Muscle of leg (tissue), 11 donors: ENCODE measurements around the gene TNC. TPM values are rescaled to one million over a fixed set of nuclear protein-coding genes. Genes with fewer than 3 reads are reported as not detected.

Experiments used
- DNase-seq: peaks from one replicate; pipeline ENCODE4 v3.0.0; 2013
- H3K27ac ChIP-seq: one replicate; pipeline ENCODE4 v1.5.1; 2013; ENCODE audit warnings: mild to moderate bottlenecking, low read length, control low read depth
- H3K27me3 ChIP-seq: one replicate; pipeline ENCODE4 v1.6.1; 2013; ENCODE audit warnings: low read length; ENCODE audit not compliant: control insufficient read depth, insufficient read depth
- H3K36me3 ChIP-seq: one replicate; pipeline ENCODE4 v1.6.1; 2013; ENCODE audit warnings: low read length; ENCODE audit not compliant: control insufficient read depth, insufficient read depth
- H3K4me1 ChIP-seq: one replicate; pipeline ENCODE4 v1.6.1; 2013; ENCODE audit warnings: low read length; ENCODE audit not compliant: control insufficient read depth, insufficient read depth
- H3K4me3 ChIP-seq: one replicate; pipeline ENCODE4 v1.5.1; 2013; ENCODE audit warnings: low read length, control low read depth
- H3K9me3 ChIP-seq: replicated peaks from 2 replicates; pipeline ENCODE4 v1.6.1; 2013; ENCODE audit warnings: low read depth, low read length; ENCODE audit not compliant: control insufficient read depth
- WGBS: methylation state at CpG from one replicate; pipeline ENCODE4 v1.1.5; 2013; ENCODE audit warnings: missing lambda C conversion rate; ENCODE audit not compliant: insufficient coverage; 5-methylcytosine and 5-hydroxymethylcytosine counted together
- polyA plus RNA-seq, 8 donors: library from polyadenylated mRNA; unstranded; fragments of 120-200 nt; gene quantifications; one replicate each; pipeline versions ENCODE4 v1.2.1 to v1.2.3, GENCODE V29; 2013; ENCODE audit warnings: inconsistent platforms in 1 of 8, low replicate concordance in 1 of 8; ENCODE audit not compliant: insufficient read length in 8 of 8, insufficient read depth in 1 of 8
- total RNA-seq: library from RNA; stranded (reverse); fragments of 120-200 nt; gene quantifications from one replicate; pipeline ENCODE4 v1.2.4, GENCODE V29; 2013

The TNC gene
- total and polyA plus RNA-seq, 9 donors, result 28.4 to 129 (median 47.0) TPM

DNA sequence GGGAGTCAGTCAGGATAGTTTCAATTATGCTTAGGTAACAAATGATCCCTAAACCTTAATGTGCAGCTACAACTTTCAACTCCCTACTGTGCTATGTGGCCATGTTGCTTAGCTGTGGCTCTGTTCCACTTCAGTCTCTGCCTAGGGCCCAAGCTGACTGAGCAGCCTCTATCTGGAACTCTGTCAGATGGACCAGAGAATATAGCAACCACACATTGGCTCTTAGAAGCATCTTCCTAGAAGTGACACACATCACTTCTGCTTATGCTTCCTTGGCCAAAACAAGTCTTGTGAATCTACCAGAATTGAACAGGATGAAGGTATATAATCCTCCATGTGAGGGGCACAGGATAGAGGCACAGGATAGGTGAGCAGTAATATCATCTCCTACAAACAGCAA, 36.7 kb upstream of the TNC start:
- no peak for DNase-seq
- H3K36me3 ChIP-seq, result no peaks in the 10 kb centered on the region
- H3K4me3 ChIP-seq, result no peak overlapping the region
- no peaks in the 10 kb centered on the region for H3K27me3 ChIP-seq
- H3K27ac ChIP-seq, result no peak overlapping the region
- H3K4me1 ChIP-seq, result peaks cover 12% of the 10 kb centered on the region
- no peaks in the 10 kb centered on the region for H3K9me3 ChIP-seq

DNA sequence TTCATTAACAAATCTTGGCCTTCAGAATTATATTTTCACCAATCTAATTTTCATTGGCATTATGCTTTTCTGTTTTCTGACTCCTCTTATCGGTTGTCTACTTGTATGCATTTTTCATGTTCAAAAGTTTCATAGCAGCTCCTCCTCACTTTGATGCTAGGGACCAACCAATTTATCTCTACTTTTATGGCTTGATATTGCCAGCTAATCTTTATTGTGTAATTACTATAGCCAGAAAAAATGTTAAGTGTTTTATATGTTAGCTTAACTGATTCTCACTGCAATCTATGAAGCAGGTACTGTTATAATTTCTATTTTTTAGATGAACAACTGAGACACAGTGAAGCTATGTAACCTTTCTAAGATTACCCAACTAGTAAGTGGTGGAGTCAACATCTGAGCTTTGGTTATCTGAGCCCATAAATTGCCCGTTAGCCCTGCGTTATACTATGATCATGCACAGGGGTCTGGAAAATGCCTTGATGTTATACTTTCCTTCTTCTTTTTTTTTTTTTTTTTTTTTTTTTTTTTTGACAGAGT, 34.4 kb upstream of the TNC start:
- H3K27ac ChIP-seq, result no peak overlapping the region
- WGBS, result no CpG with 5 or more reads among the region's 3 CpGs
- DNase-seq, result no peak
- no peaks in the 10 kb centered on the region for H3K9me3 ChIP-seq
- no peak overlapping the region for H3K4me3 ChIP-seq
- peaks cover 6% of the 10 kb centered on the region for H3K4me1 ChIP-seq
- no peaks in the 10 kb centered on the region for H3K27me3 ChIP-seq
- no peaks in the 10 kb centered on the region for H3K36me3 ChIP-seq

DNA sequence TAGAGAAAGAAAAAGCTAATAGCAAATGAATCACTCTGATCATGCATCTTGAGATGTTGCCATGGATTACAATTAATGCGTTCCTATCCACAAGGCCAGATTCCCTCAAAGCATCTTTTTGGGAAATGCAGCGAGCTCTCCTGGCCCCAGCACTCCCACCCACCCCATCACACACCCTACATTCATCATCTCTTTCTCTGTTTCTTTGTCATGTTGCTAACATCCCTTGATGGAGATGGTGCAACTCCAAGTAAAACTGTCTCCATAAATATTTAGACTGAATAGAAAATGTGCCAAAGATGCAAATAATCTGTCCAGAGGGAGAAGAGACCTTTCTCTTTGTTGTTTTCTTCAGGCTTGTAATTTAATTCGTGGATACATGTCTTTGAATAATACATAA, 30.8 kb upstream of the TNC start:
- DNase-seq, result no peak
- Histone ChIP-seq H3K4me3 (no peak overlapping the region), H3K27me3 (no peaks in the 10 kb centered on the region), H3K9me3 (no peaks in the 10 kb centered on the region), H3K36me3 (no peaks in the 10 kb centered on the region), H3K4me1 (peaks cover 2% of the 10 kb centered on the region), H3K27ac (no peak overlapping the region)
- WGBS, result no CpG with 5 or more reads among the region's 3 CpGs

DNA sequence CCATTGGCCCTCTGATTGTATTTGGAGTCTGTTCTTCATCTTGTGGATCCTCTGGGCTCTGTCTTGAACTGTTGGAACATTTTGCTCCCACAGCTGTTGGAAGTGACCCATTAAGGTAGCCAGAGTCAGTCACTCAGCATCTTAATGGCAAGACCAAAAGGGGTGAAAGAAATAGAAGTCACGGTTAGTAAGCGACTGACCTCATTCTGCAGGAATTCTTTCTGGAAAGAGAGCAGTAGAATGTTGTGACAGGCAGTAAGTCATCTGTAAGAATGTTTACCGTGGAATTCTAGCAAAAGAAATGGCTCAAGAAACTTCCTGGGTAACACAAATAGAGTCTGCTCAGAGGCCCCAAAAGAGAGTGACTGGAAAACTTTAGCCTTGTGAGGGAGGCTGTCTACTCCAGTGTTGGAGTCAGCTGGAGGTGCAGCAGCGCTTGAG, 28.6 kb upstream of the TNC start:
- Histone ChIP-seq H3K4me3 (no peak overlapping the region), H3K4me1 (peaks cover 2% of the 10 kb centered on the region), H3K9me3 (peaks cover 2% of the 10 kb centered on the region), H3K36me3 (no peaks in the 10 kb centered on the region), H3K27me3 (no peaks in the 10 kb centered on the region), H3K27ac (peak overlapping the region; percentile 38)
- 24% methylated on average over 4 of the region's 4 CpGs for WGBS
- DNase-seq, result peak; percentile 83

DNA sequence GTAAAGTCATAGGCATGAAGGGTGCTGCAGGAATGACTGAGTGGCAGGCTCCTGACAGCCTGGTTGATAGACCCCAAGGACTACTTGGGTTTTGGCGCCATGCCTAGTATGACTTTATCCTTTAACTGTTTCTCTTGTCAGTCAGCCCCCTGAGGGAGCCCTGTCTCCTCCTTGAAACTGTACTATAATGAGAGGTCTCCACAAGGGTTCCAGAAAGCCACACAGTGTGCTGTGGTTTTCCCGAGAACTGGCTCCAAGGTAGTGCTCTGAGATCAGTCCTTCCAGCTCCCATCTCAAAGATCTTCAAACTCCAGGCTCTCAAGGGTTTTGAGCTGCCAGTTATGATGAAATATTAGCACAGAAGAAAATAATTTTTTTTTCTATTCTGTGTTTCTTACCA, 26.7 kb upstream of the TNC start:
- H3K4me3 ChIP-seq, result no peak overlapping the region
- peaks cover 3% of the 10 kb centered on the region for H3K9me3 ChIP-seq
- H3K4me1 ChIP-seq, result peaks cover 2% of the 10 kb centered on the region
- DNase-seq, result no peak
- H3K27me3 ChIP-seq, result no peaks in the 10 kb centered on the region
- no peak overlapping the region for H3K27ac ChIP-seq
- 83% methylated on average over 1 of the region's 2 CpGs for WGBS
- H3K36me3 ChIP-seq, result no peaks in the 10 kb centered on the region

DNA sequence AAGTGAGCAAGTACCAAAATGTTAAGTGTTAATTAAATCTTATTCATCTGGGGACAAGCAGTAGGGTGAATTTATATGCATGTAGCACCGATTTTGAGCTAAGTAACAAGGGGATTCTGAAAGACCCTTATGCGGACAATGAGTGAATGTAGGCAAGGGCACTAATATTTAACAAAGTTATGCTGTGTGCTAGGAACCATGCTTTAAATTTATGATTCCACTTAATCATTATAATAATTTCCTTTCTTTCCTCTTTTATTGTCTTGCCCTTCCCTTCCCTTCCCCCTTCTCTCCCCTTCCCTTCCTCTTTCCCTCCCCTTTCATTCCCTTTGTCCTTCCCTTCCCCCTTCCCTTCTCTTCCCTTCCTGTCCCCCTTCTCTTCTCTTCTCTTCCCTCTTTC, 25.7 kb upstream of the TNC start:
- Histone ChIP-seq H3K9me3 (peaks cover 3% of the 10 kb centered on the region), H3K36me3 (no peaks in the 10 kb centered on the region), H3K27ac (no peak overlapping the region), H3K4me3 (no peak overlapping the region), H3K4me1 (peaks cover 2% of the 10 kb centered on the region), H3K27me3 (no peaks in the 10 kb centered on the region)
- WGBS, result no CpG with 5 or more reads among the region's 2 CpGs
- DNase-seq, result no peak

DNA sequence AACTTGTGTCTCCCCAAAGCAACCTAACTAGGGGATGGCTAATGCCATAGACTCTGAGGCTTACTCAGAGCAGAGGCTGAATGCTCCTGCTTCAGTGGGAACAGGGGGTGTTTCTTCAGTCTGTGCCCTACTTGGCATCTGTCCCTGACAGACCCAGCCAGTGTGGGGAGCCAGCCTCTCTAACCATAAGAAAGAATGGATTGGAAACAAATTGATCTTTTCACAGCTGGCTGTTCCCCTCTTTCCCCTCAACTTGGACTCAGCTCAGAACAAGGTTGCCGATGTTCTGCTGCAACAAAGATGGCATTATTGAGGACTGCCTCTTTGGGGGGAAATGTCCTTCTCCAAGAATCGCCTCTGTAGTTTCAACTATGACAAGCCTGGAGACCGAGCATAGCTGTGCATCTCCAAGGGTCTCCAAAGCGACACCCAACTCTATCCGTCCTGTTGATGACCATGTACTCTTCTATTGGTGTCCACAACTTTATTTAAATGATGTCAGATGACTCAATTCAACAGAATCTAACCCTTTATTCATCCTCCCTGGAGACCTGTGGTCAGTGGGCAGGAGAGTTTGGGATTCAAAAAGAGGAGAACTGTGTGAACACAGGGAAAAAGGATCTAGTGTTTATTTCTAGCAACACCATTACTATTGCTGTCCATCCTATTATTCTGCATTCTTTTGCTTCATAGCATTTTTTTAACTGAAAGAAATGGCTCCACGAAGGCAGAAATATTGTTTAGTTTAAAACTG, 24.7 kb upstream of the TNC start:
- Histone ChIP-seq H3K4me3 (no peak overlapping the region), H3K36me3 (no peaks in the 10 kb centered on the region), H3K4me1 (peaks cover 2% of the 10 kb centered on the region), H3K9me3 (peaks cover 3% of the 10 kb centered on the region), H3K27me3 (no peaks in the 10 kb centered on the region), H3K27ac (no peak overlapping the region)
- DNase-seq, result no peak
- 86% methylated on average over 2 of the region's 6 CpGs for WGBS

DNA sequence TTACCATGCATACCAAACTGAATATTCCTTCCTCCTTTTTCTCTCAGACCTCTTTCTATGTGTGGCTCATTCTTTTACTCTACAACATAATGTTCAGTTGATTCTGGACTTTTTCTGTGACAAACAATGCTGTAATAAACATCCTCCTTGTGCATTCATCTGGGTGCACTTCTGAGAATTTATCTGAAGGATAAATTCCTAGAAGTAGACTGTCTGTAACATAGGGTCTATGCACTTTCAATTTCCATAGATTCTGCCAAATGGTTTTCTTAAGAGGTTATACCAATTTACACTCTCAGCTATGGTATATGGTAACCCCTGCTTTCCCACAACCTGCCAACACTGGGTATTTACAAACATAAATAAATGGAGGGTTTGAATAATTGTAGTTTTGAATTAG, 24.1 kb upstream of the TNC start:
- Histone ChIP-seq H3K4me3 (no peak overlapping the region), H3K4me1 (peaks cover 2% of the 10 kb centered on the region), H3K27ac (no peak overlapping the region), H3K27me3 (no peaks in the 10 kb centered on the region), H3K36me3 (no peaks in the 10 kb centered on the region), H3K9me3 (peaks cover 3% of the 10 kb centered on the region)
- DNase-seq, result no peak

DNA sequence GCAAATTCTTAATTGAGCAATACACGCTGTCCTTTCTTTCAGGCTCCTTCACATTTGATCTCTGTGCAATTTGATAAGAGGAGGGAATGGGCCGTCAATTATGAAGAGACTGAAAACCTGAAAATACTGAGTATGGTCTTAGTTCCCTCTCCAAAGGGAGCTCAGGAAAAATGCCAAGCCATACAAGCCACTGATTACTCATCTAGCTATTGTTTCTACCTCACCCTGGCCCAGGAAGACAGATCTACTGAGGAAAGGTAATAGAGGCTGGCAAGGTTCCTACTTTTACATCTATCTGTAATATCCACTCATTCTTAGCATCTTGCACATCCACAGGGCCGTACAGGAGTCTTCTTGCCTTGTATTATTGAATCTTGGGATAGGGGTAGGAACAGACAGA, 23.7 kb upstream of the TNC start:
- DNase-seq, result no peak
- no CpG with 5 or more reads among the region's 3 CpGs for WGBS

DNA sequence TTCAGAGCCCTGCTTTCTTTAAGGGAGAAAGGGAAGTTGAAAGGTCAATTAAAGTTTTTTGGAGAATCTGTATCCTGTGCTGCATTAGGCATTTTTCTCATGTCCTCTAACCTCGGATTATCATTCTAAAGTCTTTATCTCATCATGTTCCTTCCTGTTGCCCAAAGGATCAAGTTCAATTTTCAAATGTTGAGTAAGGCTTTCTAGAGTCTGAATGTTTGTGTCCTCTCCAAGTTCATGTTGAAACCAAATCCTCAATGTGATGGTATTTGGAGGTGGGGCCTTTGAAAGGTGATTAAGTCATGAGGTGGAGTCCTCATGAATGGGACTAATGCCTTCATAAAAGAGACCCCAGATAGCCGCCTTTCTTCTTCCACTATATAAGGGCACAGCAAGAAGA, 20.2 kb upstream of the TNC start:
- no peaks in the 10 kb centered on the region for H3K36me3 ChIP-seq
- DNase-seq, result no peak
- H3K4me3 ChIP-seq, result no peak overlapping the region
- WGBS, result 100% methylated on average over 1 of the region's 2 CpGs
- no peak overlapping the region for H3K27ac ChIP-seq
- H3K27me3 ChIP-seq, result no peaks in the 10 kb centered on the region
- H3K4me1 ChIP-seq, result peaks cover 14% of the 10 kb centered on the region
- H3K9me3 ChIP-seq, result peaks cover 3% of the 10 kb centered on the region

More for the DNA sequence above, 23.7 kb upstream of the TNC start:
- no peak overlapping the region for H3K4me3 ChIP-seq
- no peak overlapping the region for H3K27ac ChIP-seq
- H3K27me3 ChIP-seq, result no peaks in the 10 kb centered on the region
- H3K36me3 ChIP-seq, result no peaks in the 10 kb centered on the region
- peaks cover 3% of the 10 kb centered on the region for H3K9me3 ChIP-seq
- no peaks in the 10 kb centered on the region for H3K4me1 ChIP-seq

DNA sequence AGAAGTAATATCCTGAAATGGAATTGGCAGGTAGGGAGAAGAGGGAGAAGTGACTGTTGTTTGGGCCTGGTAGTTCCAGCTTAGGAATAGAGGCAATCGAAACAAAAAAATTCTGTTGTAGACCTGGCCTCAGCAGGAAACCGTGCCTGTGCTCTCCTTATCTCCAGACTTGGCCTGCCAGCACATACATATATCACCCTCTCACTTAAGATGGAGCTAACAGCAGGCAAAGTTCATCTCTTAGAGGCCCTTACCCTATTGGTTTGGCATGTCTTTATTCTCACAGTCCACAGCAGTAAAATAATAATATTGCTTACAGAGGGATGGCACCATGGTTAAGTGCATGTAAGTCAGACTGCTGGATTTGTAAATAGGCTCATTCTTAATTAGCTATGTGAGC, 19.6 kb upstream of the TNC start:
- Histone ChIP-seq H3K9me3 (peaks cover 3% of the 10 kb centered on the region), H3K27ac (no peak overlapping the region), H3K36me3 (no peaks in the 10 kb centered on the region), H3K4me3 (no peak overlapping the region), H3K4me1 (peaks cover 16% of the 10 kb centered on the region), H3K27me3 (no peaks in the 10 kb centered on the region)
- no peak for DNase-seq
- 83% methylated on average over 1 of the region's 2 CpGs for WGBS
